HG02588 (cell line): Measurements from ENCODE around the gene NUDT3.
"Not testable (repeated sequence)": the region's sequence is repeated elsewhere in the genome, so short reads cannot be mapped to it uniquely, and the experiment has no call there.

ENCODE experiments used
- ATAC-seq: cut with Tn5 transposase; IDR thresholded peaks from one replicate; pipeline ENCODE4 v1.9.1; 2021; ENCODE audit warnings: mild to moderate bottlenecking, moderate library complexity; ENCODE audit not compliant: unreplicated experiment

NUDT3 gene

DNA sequence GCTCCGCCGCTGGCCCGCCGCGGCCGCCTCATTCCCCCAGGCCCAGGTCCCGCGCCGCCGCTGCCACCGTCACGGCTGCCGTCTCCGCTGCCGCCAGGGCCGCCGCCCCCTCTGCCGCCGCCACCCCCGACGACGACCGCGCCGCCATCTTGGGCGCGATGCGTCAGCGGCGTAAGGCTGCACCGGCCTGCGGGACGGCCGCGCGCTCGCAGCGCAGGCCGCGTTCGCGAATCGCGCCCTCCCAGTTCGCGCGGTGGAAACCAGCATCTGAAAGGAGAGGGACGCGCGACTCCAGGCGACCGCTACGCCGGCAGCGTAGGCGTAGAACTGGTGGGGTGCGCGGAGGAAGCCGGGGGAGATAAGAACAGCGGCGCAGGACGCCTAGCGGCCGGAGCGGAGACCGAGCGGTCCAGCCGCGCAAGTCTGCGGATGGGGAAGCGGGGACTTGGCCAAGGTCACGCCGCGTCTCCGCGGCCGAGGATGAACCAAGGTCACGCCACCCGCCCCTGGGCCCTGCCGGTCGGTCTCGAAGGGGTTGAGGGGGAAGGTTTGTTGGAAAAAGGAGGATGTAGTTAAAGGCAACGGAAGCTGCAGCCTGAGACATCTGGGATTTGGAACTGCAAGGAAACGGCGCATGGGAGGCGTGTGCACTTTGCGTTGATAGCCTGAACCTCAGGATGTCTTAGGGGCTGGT, at the start of gene NUDT3:
Gene NUDT3 (minus strand): TSS at position 173 of the 694 bp plus-strand sequence. CDS start 307 bp downstream, outside the sequence.
- peak; percentile 84 for ATAC-seq

DNA sequence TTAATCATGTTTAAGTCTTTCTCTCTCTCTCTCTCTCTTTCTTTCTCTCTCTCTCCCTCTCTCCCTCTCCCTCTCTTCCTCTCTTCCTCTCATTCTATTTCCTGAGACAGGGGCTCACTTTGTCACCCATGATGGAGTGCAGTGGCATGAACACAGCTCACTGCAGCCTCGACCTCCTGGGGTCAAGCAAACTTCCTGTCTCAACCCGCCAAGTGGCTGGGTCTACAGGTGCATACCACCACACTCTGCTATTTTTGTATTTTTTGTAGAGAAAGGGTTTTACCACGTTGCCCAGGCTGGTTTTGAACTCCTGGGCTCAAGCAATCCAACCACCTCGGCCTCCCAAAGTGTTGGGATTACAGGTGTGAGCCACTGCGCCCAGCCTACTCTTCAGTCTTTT, 49.1 kb upstream of the NUDT3 start:
- ATAC-seq, result no peak

GRCh38 chr6:34439442-34439841, 47.0 kb upstream of the NUDT3 start:
- no peak for ATAC-seq

DNA sequence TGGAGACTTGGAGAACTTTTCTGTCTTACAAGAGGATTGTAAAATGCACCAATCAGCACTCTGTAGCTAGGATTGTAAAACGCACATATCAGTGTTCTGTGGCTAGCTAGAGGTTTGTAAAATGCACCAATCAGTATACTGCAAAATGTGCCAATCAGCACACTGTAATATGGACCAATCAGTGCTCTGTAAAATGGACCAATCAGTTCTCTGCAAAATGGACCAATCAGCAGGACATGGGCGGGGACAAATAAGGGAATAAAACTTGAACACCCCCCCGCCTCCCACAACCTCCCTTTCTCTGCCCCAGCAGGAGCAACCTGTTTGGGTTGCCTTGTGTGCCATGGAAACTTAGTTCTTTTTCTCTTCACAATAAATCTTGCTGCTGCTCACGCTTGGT, 46.2 kb upstream of the NUDT3 start:
- ATAC-seq, result no peak

DNA sequence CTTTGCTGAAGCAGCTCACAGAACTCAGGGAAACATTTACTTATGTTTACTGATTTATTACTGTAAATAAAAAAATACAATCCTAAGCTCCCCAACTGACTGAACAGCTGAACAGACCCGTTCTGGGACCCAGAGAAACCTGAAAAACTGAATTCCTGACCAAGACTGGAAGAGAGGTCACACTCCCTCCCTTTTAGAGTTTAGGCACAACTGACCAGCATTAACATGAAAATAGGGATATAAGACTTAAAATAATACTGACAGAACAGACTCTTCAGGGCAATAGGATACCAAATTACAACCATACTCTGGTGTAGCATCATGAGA, 45.1 kb upstream of the NUDT3 start:
- ATAC-seq, result no peak

DNA sequence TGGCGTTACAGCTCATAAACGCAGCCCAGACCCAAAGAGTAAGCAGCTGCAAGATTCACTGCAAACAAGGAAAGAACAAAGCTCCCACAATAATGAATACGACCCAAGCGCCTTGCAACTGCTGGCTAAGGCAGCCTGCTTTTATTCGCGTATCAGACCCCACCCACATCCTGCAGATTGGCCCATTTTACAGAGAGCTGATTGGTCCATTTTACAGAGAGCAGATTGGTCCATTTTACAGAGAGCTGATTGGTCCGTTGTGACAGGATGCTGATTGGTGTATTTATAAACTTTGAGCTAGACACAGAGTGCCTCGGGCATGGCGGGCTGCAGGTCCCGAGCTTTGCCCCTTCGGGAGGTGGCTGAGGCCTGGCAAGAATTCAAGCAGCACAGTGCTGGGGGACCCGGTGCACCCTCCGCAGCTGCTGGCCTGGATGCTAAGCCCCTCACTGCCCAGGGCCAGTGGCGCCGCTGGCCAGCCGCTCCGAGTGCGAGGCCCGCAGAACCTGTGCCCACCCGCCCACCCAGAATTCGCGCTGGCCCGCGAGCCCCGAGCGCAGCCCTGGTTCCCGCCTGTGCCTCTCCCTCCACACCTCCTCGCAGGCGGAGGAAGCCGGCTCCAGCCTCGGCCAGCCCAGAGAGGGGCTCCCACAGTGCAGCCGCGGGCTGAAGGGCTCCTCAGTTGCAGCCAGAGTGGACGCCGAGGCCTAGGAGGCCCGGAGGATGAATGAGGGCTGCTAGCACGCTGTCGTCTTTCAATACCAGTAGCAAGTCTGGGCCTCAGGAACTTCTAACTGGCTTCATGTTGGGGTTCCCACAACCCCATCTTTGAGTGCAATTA, 44.6 kb upstream of the NUDT3 start:
- ATAC-seq, result no peak

- ATAC-seq, result no peak
These were observed 43.4 kb upstream of the NUDT3 start for GRCh38 chr6:34435916-34436315.

- ATAC-seq, result peak; percentile 89
These were observed 33.3 kb upstream of the NUDT3 start, which contains the start of gene RPS10 for GRCh38 chr6:34425498-34426410. TSS of gene RPS10 (minus strand) at chr6:34426069. CDS start at chr6:34425221, 848 bp downstream.

DNA sequence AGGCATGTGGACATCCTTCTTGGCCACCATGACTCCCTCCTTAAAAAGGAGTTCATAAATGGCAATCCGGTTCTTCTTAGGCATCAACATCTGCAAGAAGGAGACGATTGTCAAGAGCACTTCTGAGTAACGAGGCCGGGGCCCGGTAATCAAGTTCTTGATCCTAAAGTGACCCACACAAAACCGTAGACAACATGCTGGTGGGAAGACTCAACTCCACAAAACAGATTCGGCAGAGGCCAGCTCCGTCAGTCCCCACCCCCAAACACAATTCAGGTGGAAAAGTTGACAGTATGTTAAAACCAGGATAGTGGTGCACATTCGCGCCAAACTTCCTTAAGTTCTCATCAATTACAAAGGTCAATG, 32.6 kb upstream of the NUDT3 start:
- ATAC-seq, result no peak

DNA sequence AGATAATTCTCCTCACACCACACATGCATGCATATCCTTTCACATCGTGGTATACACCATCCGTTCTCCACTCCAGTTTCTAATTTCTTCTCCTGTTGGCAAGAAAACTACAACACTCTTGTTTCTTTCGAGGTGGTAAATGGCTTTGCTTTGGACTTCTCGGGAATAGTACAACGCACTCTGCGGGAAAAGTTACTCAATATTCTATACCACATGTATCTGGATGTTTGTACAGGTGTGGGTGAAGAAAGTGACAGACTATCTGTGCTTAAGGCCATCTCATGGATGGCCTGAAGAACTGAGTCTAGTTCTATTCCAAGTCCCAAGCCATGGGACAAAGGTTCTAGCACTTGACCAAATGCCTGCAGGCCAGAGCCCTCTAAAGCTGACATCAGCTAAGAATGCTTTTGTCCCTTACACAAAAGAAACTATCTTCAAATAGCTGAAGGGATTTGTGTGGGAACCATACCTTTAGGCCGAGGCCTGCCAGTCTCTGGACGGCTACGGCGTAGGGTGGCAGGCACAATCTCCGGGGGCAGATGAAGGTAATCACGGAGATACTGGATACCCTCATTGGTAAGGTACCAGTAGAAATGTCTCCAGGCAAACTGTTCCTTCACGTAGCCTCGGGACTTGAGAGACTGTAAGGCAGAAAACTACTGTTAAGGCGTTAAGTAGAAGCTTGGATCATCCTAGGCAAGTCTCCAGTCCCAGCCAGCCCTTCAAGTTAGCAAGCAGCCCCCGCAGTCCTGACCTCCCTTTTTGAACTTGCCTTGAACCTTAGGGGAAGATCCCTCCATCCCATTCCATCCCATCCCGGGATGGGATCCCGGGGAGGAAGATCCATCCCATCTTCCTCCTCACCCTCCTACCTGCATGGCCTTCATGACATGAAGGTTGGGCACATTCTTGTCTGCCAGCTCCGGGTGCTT, 32.0 kb upstream of the NUDT3 start:
- no peak for ATAC-seq

- no peak for ATAC-seq
These were observed 30.8 kb upstream of the NUDT3 start for GRCh38 chr6:34423254-34423653.

- ATAC-seq, result no peak
These were observed 25.9 kb upstream of the NUDT3 start for GRCh38 chr6:34418367-34418766.

DNA sequence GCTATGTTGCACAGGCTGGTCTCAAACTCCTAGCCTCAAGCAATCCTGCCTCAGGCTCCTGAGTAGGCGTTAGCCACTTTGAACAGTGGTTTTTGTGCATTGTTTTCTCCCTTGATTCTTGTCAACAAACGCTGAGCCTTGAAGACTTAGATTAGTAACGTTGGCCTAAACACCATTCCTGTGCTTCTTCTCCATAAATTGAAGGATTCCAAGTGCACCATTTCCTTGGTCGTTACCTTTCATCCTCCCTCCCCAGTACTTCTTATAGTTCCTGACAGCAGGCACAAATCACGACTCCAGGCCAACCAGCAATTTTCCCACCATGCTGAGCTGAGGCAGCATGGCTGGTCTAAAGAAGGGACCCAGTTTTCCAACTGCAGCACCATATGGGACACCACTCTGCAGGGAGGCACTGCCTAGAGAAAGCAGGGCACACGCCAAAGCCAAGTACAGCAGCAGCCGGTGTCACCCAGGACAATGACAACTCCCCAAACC, 24.5 kb upstream of the NUDT3 start:
- no peak for ATAC-seq

- no peak for ATAC-seq
These were observed 22.8 kb upstream of the NUDT3 start for GRCh38 chr6:34414999-34415858.

- ATAC-seq, result no peak
These were observed 20.3 kb upstream of the NUDT3 start for GRCh38 chr6:34412643-34413214.

- ATAC-seq, result no peak
These were observed 19.5 kb upstream of the NUDT3 start for GRCh38 chr6:34412016-34412415.

DNA sequence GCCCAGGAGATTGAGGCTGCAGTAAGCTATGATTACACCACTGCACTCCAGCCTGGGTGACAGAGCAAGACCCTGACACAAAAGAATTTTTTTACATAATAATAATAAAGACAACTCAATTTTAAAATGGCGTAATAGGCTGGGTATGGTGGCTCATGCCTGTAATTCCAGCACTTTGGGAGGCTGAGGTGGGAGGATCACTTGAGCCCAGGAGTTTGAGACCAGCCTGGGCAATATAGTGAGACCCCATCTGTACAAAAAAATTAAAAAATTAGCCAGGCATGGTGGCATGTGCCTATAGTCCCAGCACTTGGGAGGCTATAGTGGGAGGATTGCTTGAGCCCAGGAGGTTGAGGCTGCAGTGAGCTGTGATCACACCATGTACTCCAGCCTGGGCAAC, 15.4 kb upstream of the NUDT3 start:
- ATAC-seq, result not testable (repeated sequence)

GRCh38 chr6:34396518-34396917, 4.0 kb upstream of the NUDT3 start:
- no peak for ATAC-seq

- no peak for ATAC-seq
These were observed 1.5 kb upstream of the NUDT3 start for GRCh38 chr6:34393966-34394305.
